Body of pancreas (tissue), 4 donors: ENCODE results near the gene WDR37. TPM values are rescaled to one million over a fixed set of nuclear protein-coding genes. Genes with fewer than 3 reads are reported as not detected.

Experiments
- ATAC-seq: fragments of 150-250 bp; one replicate; pipeline ENCODE4 v1.9.1; 2016
- DNase-seq, 4 donors: peaks; one replicate each; pipeline ENCODE4 v3.0.0-alpha.2; 2019
- H3K27ac ChIP-seq, 4 donors: fragments of 200-600 bp; sonication (generic); 1 replicate in 3 of 4; 2 replicates in 1 of 4; pipeline versions ENCODE4 v1.5.1 to v1.6.1; 2016 to 2019; ENCODE audit warnings: mild to moderate bottlenecking in 1 of 4, mixed read lengths in 1 of 4, moderate library complexity in 1 of 4
- H3K27me3 ChIP-seq, 2 donors: fragments of 200-600 bp; sonication (generic); one replicate each; pipeline ENCODE4 v1.6.0; 2016; ENCODE audit warnings: mild to moderate bottlenecking in 1 of 2
- H3K36me3 ChIP-seq, 2 donors: fragments of 200-600 bp; sonication (generic); replicated peaks in 1 of 2; 2 replicates each; pipeline ENCODE4 v1.5.1; 2016; ENCODE audit warnings: low read depth in 2 of 2; ENCODE audit not compliant: insufficient read depth in 1 of 2
- H3K4me1 ChIP-seq: fragments of 200-600 bp; sonication (generic); one replicate; pipeline ENCODE4 v1.6.0; 2016
- H3K4me3 ChIP-seq, 2 donors: fragments of 200-600 bp; sonication (generic); 1 replicate in 1 of 2; 2 replicates in 1 of 2; pipeline ENCODE4 v1.5.1; 2016 to 2019
- H3K9me3 ChIP-seq, 3 donors: fragments of 200-600 bp; sonication (generic); 1 replicate in 2 of 3; 2 replicates in 1 of 3; pipeline ENCODE4 v1.5.1; 2016
- POLR2A ChIP-seq, 3 donors: fragments of 450-650 bp; IDR thresholded peaks; one replicate each; pipeline ENCODE4 v1.6.1; 2016; ENCODE audit warnings: antibody characterized with exemption in 3 of 3, mild to moderate bottlenecking in 2 of 3
- WGBS, 2 donors: methylation state at CpG; one replicate each; pipeline ENCODE4 v1.1.5; 2017; 5-methylcytosine and 5-hydroxymethylcytosine counted together
- intact Hi-C: fragments of 100-400 bp; cut with DNase I; formaldehyde crosslinking; loops from one replicate; pipeline ENCODE4 v1.15.1; 2023
- total RNA-seq, 2 donors: library from RNA; depleted of rRNA; stranded (reverse); fragments of >200 nt; gene quantifications; one replicate each; pipeline ENCODE4 v1.1.0, GENCODE V29; 2016
- TF ChIP-seq, protein P1 (sequence below), 7 experiments: fragments of 450-650 bp in 4 of 7; fragments of 200-600 bp in 3 of 7; sonication (generic) in 3 of 7; IDR thresholded peaks; one replicate each; pipeline ENCODE4 v1.5.1; 2016 to 2019; ENCODE audit warnings: antibody characterized with exemption in 7 of 7

The WDR37 gene
- total RNA-seq, 2 donors from 2014 or later, result 9.9 to 14.3 TPM

DNA sequence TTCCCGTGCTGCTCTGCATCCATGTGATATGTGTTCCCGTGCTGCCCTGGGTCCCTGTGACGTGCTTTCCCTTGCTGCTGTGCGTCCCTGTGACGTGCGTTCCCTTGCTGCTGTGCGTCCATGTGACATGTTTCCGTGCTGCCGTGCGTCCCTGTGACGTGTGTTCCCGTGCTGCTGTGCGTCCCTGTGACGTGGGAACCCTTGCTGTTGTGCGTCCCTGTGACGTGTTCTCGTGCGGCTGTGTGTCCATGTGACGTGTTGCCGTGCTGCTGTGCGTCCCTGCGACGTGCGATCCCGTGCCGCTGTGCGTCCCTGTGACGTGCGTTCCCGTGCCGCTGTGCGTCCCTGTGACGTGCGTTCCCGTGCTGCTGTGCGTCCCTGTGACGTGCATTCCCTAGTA is 45.8 kb downstream of the WDR37 start:
- Histone ChIP-seq H3K27ac (no peak overlapping the region), H3K9me3 (no peaks in the 10 kb centered on the region), H3K36me3 (peaks cover 5 to 18% of the 10 kb centered on the region in 2 donors), H3K27me3 (no peaks in the 10 kb centered on the region), H3K4me1 (no peaks in the 10 kb centered on the region), H3K4me3 (no peak overlapping the region)
- DNase-seq (no peak), ATAC-seq (no peak)
- TF ChIP-seq POLR2A (IDR thresholded peaks at IDR 0.05), result no peak
- TF ChIP-seq, protein P1, sequence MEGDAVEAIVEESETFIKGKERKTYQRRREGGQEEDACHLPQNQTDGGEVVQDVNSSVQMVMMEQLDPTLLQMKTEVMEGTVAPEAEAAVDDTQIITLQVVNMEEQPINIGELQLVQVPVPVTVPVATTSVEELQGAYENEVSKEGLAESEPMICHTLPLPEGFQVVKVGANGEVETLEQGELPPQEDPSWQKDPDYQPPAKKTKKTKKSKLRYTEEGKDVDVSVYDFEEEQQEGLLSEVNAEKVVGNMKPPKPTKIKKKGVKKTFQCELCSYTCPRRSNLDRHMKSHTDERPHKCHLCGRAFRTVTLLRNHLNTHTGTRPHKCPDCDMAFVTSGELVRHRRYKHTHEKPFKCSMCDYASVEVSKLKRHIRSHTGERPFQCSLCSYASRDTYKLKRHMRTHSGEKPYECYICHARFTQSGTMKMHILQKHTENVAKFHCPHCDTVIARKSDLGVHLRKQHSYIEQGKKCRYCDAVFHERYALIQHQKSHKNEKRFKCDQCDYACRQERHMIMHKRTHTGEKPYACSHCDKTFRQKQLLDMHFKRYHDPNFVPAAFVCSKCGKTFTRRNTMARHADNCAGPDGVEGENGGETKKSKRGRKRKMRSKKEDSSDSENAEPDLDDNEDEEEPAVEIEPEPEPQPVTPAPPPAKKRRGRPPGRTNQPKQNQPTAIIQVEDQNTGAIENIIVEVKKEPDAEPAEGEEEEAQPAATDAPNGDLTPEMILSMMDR (IDR thresholded peaks at IDR 0.05), result no peak
- intact Hi-C loops, result no loop called here
- 94 to 95% methylated on average over 37 of the region's 37 CpGs for WGBS, 2 donors

DNA sequence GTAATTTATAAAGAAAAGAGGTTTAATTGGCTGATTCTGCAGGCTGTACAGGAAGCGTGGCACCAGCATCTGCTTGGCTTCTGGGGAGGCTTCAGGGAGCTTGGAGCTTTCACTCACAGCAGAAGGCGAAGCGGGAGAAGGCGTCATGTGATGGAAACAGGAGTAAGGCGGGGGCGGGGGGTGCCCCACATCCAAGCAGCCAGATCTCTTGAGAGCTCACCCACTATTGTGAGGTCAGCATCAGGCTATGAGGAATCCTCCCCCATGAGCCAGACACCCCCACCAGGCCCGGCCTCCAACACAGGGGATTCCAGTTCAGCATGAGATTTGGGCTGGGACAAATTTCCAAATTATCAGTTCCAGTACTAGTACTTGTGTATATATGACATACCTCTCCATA is 46.2 kb downstream of the WDR37 start:
- Histone ChIP-seq H3K36me3 (peaks cover 2 to 16% of the 10 kb centered on the region in 2 donors), H3K27ac (no peak overlapping the region), H3K9me3 (no peaks in the 10 kb centered on the region), H3K4me1 (no peaks in the 10 kb centered on the region), H3K27me3 (no peaks in the 10 kb centered on the region), H3K4me3 (no peak overlapping the region)
- intact Hi-C loops, result no loop called here
- DNase-seq (no peak), ATAC-seq (no peak)
- no peak for TF ChIP-seq POLR2A (IDR thresholded peaks at IDR 0.05)
- TF ChIP-seq, protein P1 (IDR thresholded peaks at IDR 0.05), result no peak
- 92 to 93% methylated on average over 6 to 7 of the region's 7 CpGs for WGBS, 2 donors

DNA sequence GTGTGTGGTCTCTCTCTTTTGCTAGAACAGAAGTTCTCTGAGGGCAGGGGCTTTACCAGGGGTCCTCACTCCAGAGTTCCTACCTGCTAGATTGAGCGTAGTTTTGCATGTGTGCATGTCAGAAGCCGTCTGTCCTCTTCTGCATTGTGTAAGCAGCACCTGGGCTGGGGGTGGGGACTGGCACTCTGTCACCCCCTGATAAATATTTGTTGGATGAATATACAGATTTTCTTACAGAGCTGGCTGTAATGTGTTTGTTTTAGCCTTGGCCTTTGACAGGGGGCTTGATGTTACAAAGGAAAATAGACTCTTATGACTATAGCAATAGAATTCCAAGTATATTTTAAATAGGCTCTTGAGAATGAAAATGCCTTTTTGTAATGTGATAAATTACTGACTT is 46.6 kb downstream of the WDR37 start:
- intact Hi-C loops, result no loop called here
- TF ChIP-seq, protein P1 (IDR thresholded peaks at IDR 0.05), result no peak
- TF ChIP-seq POLR2A (IDR thresholded peaks at IDR 0.05), result no peak
- ATAC-seq, result no peak
- Histone ChIP-seq H3K27me3 (no peaks in the 10 kb centered on the region), H3K36me3 (peaks cover 0 to 14% of the 10 kb centered on the region in 2 donors), H3K4me1 (no peaks in the 10 kb centered on the region), H3K27ac (no peak overlapping the region), H3K4me3 (no peak overlapping the region), H3K9me3 (no peaks in the 10 kb centered on the region)
- no peak for DNase-seq
- WGBS, 2 donors, result 56 to 72% methylated on average over 2 of the region's 2 CpGs

DNA sequence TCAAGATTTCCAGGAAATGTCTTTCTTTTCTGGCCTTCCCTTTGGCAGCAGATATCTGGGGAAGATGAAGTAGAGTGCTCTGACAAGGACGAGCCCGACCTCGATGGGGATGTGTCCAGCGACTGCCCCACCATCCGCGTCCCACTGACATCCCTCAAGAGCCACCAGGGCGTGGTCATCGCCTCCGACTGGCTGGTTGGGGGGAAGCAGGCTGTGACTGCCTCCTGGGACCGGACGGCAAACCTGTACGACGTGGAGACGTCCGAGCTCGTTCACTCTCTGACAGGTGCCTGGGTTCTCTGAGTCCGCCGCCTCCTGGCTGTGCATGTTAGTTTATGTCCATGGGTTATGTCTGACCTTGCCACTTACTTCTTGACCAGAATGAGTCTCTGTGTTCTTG is 47.4 kb downstream of the WDR37 start:
- H3K27me3 ChIP-seq, result no peaks in the 10 kb centered on the region
- no peak for DNase-seq
- ATAC-seq, result no peak
- H3K27ac ChIP-seq, result no peak overlapping the region
- no peaks in the 10 kb centered on the region for H3K9me3 ChIP-seq
- no peak overlapping the region for H3K4me3 ChIP-seq
- intact Hi-C loops, result no loop called here
- TF ChIP-seq, protein P1 (IDR thresholded peaks at IDR 0.05), result no peak
- TF ChIP-seq POLR2A (IDR thresholded peaks at IDR 0.05), result no peak
- 97% methylated on average over 17 to 18 of the region's 18 CpGs for WGBS, 2 donors
- H3K4me1 ChIP-seq, result no peaks in the 10 kb centered on the region
- H3K36me3 ChIP-seq, result peaks cover 0 to 15% of the 10 kb centered on the region in 2 donors

DNA sequence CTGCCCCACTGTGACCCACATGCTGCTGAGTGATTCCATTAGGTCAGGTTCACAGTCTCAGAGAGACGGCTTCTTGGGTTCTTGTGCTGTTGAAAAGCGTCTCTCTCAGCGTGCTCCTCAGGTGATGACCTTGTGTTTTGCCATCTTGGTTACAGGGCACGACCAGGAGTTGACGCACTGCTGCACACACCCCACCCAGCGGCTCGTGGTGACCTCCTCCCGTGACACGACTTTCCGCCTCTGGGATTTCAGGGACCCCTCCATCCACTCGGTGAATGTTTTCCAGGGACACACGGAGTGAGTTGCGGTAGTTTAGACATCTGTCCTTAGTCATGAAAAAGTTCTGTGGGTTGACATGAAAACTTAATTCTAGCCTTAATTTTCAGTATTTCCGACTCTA is 48.8 kb downstream of the WDR37 start:
- Histone ChIP-seq H3K4me1 (no peaks in the 10 kb centered on the region), H3K27me3 (no peaks in the 10 kb centered on the region), H3K4me3 (no peak overlapping the region), H3K9me3 (no peaks in the 10 kb centered on the region), H3K27ac (no peak overlapping the region), H3K36me3 (peaks cover 0 to 18% of the 10 kb centered on the region in 2 donors)
- ATAC-seq (no peak), DNase-seq (no peak)
- WGBS, 2 donors, result 89 to 94% methylated on average over 14 of the region's 14 CpGs
- intact Hi-C loops, result no loop called here
- TF ChIP-seq POLR2A (IDR thresholded peaks at IDR 0.05), result no peak
- TF ChIP-seq, protein P1 (IDR thresholded peaks at IDR 0.05), result no peak
